ENCODE results near the gene PPIF. TPM values are rescaled to one million over a fixed set of nuclear protein-coding genes. Genes with fewer than 3 reads are reported as not detected.

The PPIF gene
- total RNA-seq, 2 experiments from 2014 or later, result 94.1 to 95.6 TPM

GRCh38 chr10:79316671-79317431 is 30.4 kb upstream of the PPIF start:
- H3K4me1 Mint-ChIP-seq (ENCODE audit: low read depth), result peaks cover 60% of the 10 kb centered on the region
- intact Hi-C loops (cut with micrococcal nuclease), result loop anchor here (1.0 kb wide), 5 partner anchors 15 to 74 kb away; partner anchors contain the start of gene PPIF
- CTCF ChIA-PET, result interaction anchor here (0.7 to 2.5 kb wide), 12 partner anchors 15 to 58 kb away, joined by 3 to 15 read pairs (median 4); partner anchors contain the start of gene PPIF
- H3K4me3 Mint-ChIP-seq, result no peak overlapping the region
- H3K27ac Mint-ChIP-seq, result peak overlapping the region; percentile 56
- H3K9me3 Mint-ChIP-seq, result peaks cover 11% of the 10 kb centered on the region
- DNase-seq, result peak; percentile 47
- peaks cover 8% of the 10 kb centered on the region for H3K36me3 Mint-ChIP-seq (ENCODE audit: low read depth)
- H3K27me3 Mint-ChIP-seq (ENCODE audit: low read depth), result peaks cover 2% of the 10 kb centered on the region

DNA sequence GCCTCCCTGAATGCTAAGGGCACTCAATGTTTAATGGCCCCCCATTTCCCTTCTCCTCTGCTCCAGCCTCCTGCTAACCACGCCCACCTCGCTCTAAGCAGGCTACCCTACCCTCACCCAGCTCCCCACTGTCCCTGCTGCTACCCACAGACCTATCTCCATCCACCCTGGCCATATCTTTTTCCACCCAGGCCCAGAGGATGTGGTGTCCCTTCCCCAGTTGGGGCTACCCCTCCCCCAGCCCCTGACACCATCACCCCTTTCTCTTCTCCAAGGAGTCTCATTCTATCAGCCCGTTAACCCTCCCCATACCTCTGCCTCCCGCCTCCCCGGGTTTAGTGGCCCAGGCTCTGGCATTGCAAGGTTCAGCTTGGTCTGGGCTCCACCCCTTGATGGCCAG is 28.9 kb upstream of the PPIF start:
- no peak for DNase-seq
- Mint-ChIP-seq H3K4me1 (ENCODE audit: low read depth) (peaks cover 75% of the 10 kb centered on the region), H3K27me3 (ENCODE audit: low read depth) (peaks cover 2% of the 10 kb centered on the region), H3K27ac (peak overlapping the region; percentile 84), H3K9me3 (peaks cover 11% of the 10 kb centered on the region), H3K4me3 (no peak overlapping the region), H3K36me3 (ENCODE audit: low read depth) (peaks cover 2% of the 10 kb centered on the region)
- CTCF ChIA-PET, result interaction anchor here (0.7 to 2.0 kb wide), 6 partner anchors 13 to 67 kb away, joined by 3 to 6 read pairs (median 5); partner anchors contain the start of gene PPIF
- intact Hi-C loops (cut with micrococcal nuclease), result no loop called here

DNA sequence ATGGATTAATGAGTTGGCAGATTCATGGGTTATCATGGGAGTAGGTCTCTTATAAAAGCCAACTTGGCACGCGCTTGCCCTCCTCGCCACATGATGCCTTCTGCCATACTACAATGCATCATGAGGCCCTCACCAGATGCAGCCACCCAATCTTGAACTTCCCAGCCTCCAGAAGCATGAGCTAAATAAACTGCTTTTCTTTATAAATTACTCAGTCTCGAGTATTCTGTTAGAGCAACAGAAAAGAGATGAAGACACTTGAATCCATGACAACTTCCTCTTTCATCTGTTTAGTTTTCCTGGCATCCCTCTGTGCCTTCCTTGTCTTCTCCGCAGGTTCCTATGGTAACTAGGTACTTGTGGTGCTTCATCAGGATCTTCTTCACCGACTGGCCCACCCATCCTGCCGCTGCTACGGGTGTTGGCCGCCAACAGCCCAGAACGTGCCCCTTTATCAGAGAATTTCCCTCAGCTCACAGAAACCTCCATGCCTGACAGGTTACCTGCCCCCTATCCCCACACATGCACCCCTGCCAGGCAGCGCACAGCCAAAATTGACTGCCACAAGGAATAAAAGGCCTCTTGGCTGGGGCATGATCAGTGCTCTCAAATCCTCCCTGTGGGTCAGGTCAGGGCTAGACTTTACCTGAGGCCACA is 28.0 kb upstream of the PPIF start:
- Mint-ChIP-seq H3K4me3 (no peak overlapping the region), H3K27ac (peak overlapping the region; percentile 42), H3K9me3 (peaks cover 11% of the 10 kb centered on the region), H3K27me3 (ENCODE audit: low read depth) (peaks cover 2% of the 10 kb centered on the region), H3K4me1 (ENCODE audit: low read depth) (peaks cover 84% of the 10 kb centered on the region), H3K36me3 (ENCODE audit: low read depth) (peaks cover 2% of the 10 kb centered on the region)
- intact Hi-C loops (cut with micrococcal nuclease), result no loop called here
- CTCF ChIA-PET, result interaction anchor here (1.8 to 2.0 kb wide), 2 partner anchors 12 to 27 kb away, joined by 5 read pairs; partner anchors contain the start of gene PPIF
- no peak for DNase-seq

- Mint-ChIP-seq H3K27ac (no peak overlapping the region), H3K9me3 (peaks cover 11% of the 10 kb centered on the region), H3K36me3 (ENCODE audit: low read depth) (peaks cover 2% of the 10 kb centered on the region), H3K4me3 (no peak overlapping the region), H3K4me1 (ENCODE audit: low read depth) (peaks cover 89% of the 10 kb centered on the region), H3K27me3 (ENCODE audit: low read depth) (peaks cover 2% of the 10 kb centered on the region)
- intact Hi-C loops (cut with micrococcal nuclease), result loop anchor here (5.0 to 10.0 kb wide), 4 partner anchors 253 to 1288 kb away; partner anchors contain the start of genes RPS24 and ZMIZ1
- DNase-seq, result no peak
- CTCF ChIA-PET, result interaction anchor here (0.9 kb wide), 2 partner anchors 11 to 34 kb away, joined by 3 read pairs; no protein-coding TSS in a partner anchor
Measured at GRCh38 chr10:79320316-79320715, 27.0 kb upstream of the PPIF start.

GRCh38 chr10:79320820-79321493 is 26.3 kb upstream of the PPIF start:
- peak; percentile 67 for DNase-seq
- peaks cover 2% of the 10 kb centered on the region for H3K36me3 Mint-ChIP-seq (ENCODE audit: low read depth)
- H3K9me3 Mint-ChIP-seq, result peaks cover 11% of the 10 kb centered on the region
- no peak overlapping the region for H3K27ac Mint-ChIP-seq
- peaks cover 85% of the 10 kb centered on the region for H3K4me1 Mint-ChIP-seq (ENCODE audit: low read depth)
- intact Hi-C loops (cut with micrococcal nuclease), result loop anchor here (5.0 to 10.0 kb wide), 4 partner anchors 254 to 1289 kb away; partner anchors contain the start of genes RPS24 and ZMIZ1
- CTCF ChIA-PET, result interaction anchor here (0.9 to 1.5 kb wide), 4 partner anchors 11 to 79 kb away, joined by 3 to 4 read pairs (median 3); no protein-coding TSS in a partner anchor
- no peak overlapping the region for H3K4me3 Mint-ChIP-seq
- peaks cover 2% of the 10 kb centered on the region for H3K27me3 Mint-ChIP-seq (ENCODE audit: low read depth)

GRCh38 chr10:79321494-79321882 is 25.8 kb upstream of the PPIF start:
- peaks cover 82% of the 10 kb centered on the region for H3K4me1 Mint-ChIP-seq (ENCODE audit: low read depth)
- DNase-seq, result no peak
- intact Hi-C loops (cut with micrococcal nuclease), result loop anchor here (5.0 to 10.0 kb wide), 4 partner anchors 254 to 1289 kb away; partner anchors contain the start of genes RPS24 and ZMIZ1
- no peak overlapping the region for H3K4me3 Mint-ChIP-seq
- H3K27me3 Mint-ChIP-seq (ENCODE audit: low read depth), result peaks cover 2% of the 10 kb centered on the region
- no peak overlapping the region for H3K27ac Mint-ChIP-seq
- H3K36me3 Mint-ChIP-seq (ENCODE audit: low read depth), result peaks cover 2% of the 10 kb centered on the region
- CTCF ChIA-PET, result interaction anchor here (1.0 to 3.2 kb wide), 4 partner anchors 10 to 79 kb away, joined by 3 to 20 read pairs (median 9); partner anchors contain the start of gene PPIF
- H3K9me3 Mint-ChIP-seq, result peaks cover 11% of the 10 kb centered on the region

- peaks cover under 1% of the 10 kb centered on the region for H3K27me3 Mint-ChIP-seq (ENCODE audit: low read depth)
- intact Hi-C loops (cut with micrococcal nuclease), result loop anchor here (2.0 to 10.0 kb wide), 5 partner anchors 255 to 1290 kb away; partner anchors contain the start of genes RPS24, TMEM254 and ZMIZ1
- no peak overlapping the region for H3K27ac Mint-ChIP-seq
- no peak for DNase-seq
- H3K36me3 Mint-ChIP-seq (ENCODE audit: low read depth), result peaks cover 2% of the 10 kb centered on the region
- no peak overlapping the region for H3K4me3 Mint-ChIP-seq
- H3K9me3 Mint-ChIP-seq, result peaks cover 11% of the 10 kb centered on the region
- CTCF ChIA-PET, result interaction anchor here (1.0 to 3.2 kb wide), 4 partner anchors 9 to 80 kb away, joined by 3 to 20 read pairs (median 9); partner anchors contain the start of gene PPIF
- peaks cover 77% of the 10 kb centered on the region for H3K4me1 Mint-ChIP-seq (ENCODE audit: low read depth)
Measured at GRCh38 chr10:79321951-79322350, 25.3 kb upstream of the PPIF start.

- H3K4me1 Mint-ChIP-seq (ENCODE audit: low read depth), result peaks cover 68% of the 10 kb centered on the region
- intact Hi-C loops (cut with micrococcal nuclease), result loop anchor here (1.0 to 10.0 kb wide), 8 partner anchors 8 to 1291 kb away; partner anchors contain the start of genes RPS24, TMEM254 and ZMIZ1
- H3K4me3 Mint-ChIP-seq, result peak overlapping the region; percentile 33
- peak; percentile 95 for DNase-seq
- H3K36me3 Mint-ChIP-seq (ENCODE audit: low read depth), result peaks cover 2% of the 10 kb centered on the region
- H3K27me3 Mint-ChIP-seq (ENCODE audit: low read depth), result no peaks in the 10 kb centered on the region
- peaks cover 11% of the 10 kb centered on the region for H3K9me3 Mint-ChIP-seq
- CTCF ChIA-PET, result interaction anchor here (0.8 to 3.2 kb wide), 7 partner anchors 8 to 51 kb away, joined by 3 to 20 read pairs (median 4); partner anchors contain the start of gene PPIF
- H3K27ac Mint-ChIP-seq, result peak overlapping the region; percentile 92
Measured at GRCh38 chr10:79322616-79323543, 24.4 kb upstream of the PPIF start.

DNA sequence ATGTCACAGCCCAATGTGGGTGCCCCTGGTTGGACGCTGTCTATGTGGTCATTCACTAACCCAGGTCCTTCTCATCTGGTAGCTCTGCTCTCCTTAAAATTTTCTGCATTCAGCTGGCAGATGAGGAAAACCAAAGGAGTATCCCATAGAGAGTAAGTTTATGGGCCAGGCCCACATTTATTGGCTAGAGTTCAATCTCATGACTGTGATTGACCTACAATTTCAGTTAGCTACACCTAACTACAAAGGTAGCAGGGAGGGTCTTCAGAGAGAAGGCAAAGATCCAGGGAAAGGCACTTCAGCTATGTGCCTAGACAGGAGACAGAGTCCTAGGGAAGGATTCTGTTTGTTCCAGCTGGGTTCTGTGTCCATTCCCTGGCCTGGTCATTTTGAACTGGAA is 23.7 kb upstream of the PPIF start:
- Mint-ChIP-seq H3K27ac (peak overlapping the region; percentile 92), H3K27me3 (ENCODE audit: low read depth) (no peaks in the 10 kb centered on the region), H3K9me3 (peaks cover 10% of the 10 kb centered on the region), H3K36me3 (ENCODE audit: low read depth) (peaks cover 2% of the 10 kb centered on the region), H3K4me3 (peak overlapping the region; percentile 30), H3K4me1 (ENCODE audit: low read depth) (peaks cover 61% of the 10 kb centered on the region)
- CTCF ChIA-PET, result interaction anchor here (0.8 to 3.2 kb wide), 6 partner anchors 8 to 51 kb away, joined by 3 to 20 read pairs (median 8); partner anchors contain the start of gene PPIF
- no peak for DNase-seq
- intact Hi-C loops (cut with micrococcal nuclease), result loop anchor here (1.0 to 10.0 kb wide), 8 partner anchors 8 to 1291 kb away; partner anchors contain the start of genes RPS24, TMEM254 and ZMIZ1

DNA sequence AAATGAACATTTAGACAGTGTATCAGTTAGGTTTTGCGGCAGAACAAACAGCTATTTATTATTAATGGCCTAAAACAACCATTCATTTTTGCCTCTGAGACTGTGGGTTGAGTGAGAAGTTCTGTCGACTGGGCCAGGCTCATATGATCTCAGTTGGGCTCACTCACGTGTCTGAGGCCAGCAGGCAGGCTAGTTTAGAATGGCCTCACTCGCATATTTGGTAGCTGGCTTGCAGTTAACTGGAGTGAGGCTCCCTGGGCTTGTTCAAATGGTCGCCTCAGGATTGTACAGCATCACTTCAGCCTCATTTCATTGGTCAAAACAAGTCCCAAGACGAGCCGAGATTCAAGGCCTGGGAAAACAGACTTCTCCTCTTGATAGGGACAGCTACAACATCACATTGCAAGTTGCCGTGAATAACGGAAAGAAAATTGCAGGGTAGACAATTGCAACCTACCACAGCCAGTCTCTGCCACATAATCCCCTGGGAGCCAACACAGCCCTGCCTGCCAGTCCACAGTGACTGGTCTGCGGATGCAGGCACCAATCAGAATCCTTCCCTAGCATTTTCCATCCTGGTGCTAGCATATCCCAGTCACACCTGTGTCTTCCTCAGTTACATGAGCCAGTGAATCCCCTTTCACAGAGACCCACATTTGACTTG is 23.1 kb upstream of the PPIF start:
- Mint-ChIP-seq H3K4me1 (ENCODE audit: low read depth) (peaks cover 56% of the 10 kb centered on the region), H3K9me3 (peaks cover 5% of the 10 kb centered on the region), H3K27ac (peak overlapping the region; percentile 37), H3K4me3 (no peak overlapping the region), H3K36me3 (ENCODE audit: low read depth) (no peaks in the 10 kb centered on the region), H3K27me3 (ENCODE audit: low read depth) (no peaks in the 10 kb centered on the region)
- DNase-seq, result no peak
- CTCF ChIA-PET, result interaction anchor here (0.8 to 3.2 kb wide), 6 partner anchors 7 to 50 kb away, joined by 3 to 20 read pairs (median 8); partner anchors contain the start of gene PPIF
- intact Hi-C loops (cut with micrococcal nuclease), result loop anchor here (5.0 to 10.0 kb wide), 4 partner anchors 257 to 1292 kb away; partner anchors contain the start of genes RPS24 and ZMIZ1

Measured in activated naive CD4-positive, alpha-beta T cell treated with anti-CD3 and anti-CD28 coated beads for 36 hours (primary cell).